C4-2B (cell line): ENCODE measurements around the gene SCAPER.

Experiments used
- CTCF ChIP-seq: fragments of 450-650 bp; conservative IDR thresholded peaks from 2 replicates; pipeline ENCODE4 v1.5.1; 2017; ENCODE audit warnings: mild to moderate bottlenecking
- ZFX ChIP-seq: fragments of 450-650 bp; IDR thresholded peaks from 2 replicates; pipeline ENCODE4 v1.6.1; 2017

- TF ChIP-seq CTCF (no peak), ZFX (no peak)
Observed at GRCh38 chr15:76377751-76378150, 527.4 kb downstream of the SCAPER start.
